ENCODE results near the gene ST3GAL3.
A peak's percentile ranks its signal among the peaks of the same experiment; 100 is the strongest.

The ST3GAL3 gene

DNA sequence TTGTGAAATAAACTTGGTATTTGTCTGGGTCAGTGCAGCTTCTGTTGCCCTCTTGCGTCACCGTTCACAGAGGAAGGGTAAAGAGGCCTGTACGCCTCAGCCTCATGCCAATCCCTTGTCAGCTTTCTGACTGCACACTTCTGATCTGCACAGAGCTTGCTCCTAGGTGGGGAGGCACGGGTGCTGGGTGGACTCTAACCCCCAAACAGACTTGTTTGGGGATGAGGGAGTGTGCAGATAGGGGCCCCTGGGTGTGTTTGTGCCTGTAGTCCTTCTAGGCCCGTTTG is 270.9 kb downstream of the ST3GAL3 start:
- DNase-seq (ENCODE audit: low read depth in 4 of 4, low spot score in 1 of 4) = no peak

DNA sequence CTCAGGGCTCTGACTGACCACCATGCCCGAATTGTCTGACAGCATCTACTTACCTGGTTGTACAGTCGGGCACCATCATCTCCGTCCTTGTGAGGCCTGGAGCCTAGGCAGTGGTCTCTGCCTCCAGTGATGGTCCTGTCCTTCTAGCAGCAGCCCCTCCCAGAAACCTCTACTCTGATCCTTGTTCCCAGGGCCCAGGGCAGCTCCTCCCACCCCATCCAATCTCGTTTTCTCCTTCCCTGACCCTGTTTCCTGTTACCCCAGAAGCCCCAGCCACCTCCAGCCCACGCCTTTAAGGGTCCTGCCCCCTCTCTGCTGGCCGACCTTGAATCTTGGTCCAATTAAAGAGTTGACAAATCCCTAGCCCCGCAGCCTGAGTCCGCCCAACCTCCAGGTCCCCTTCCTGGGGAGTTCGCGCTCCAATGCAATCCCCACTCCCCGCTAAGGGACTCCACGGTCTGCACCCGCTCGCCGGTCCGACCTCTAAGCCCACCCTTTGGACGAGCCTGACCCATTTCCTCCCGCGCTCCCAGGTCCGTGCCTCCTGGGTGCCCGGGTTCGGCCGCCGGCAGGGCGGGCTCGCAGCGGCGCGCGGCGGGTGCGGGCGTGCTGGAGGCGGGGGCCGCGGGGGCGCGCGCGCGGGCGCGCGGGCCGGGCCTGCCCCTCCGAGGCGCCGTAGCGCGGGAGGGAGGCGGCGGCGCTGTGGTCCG is 271.4 kb downstream of the ST3GAL3 start, which contains the start of gene B4GALT2:
B4GALT2 (plus strand) TSS at position 660 of the 710 bp plus-strand sequence. CDS start 1,951 bp downstream, outside the sequence.
- peak in 1 of 4 experiments; percentile 28 for DNase-seq (ENCODE audit: low read depth in 4 of 4, low spot score in 1 of 4)

DNA sequence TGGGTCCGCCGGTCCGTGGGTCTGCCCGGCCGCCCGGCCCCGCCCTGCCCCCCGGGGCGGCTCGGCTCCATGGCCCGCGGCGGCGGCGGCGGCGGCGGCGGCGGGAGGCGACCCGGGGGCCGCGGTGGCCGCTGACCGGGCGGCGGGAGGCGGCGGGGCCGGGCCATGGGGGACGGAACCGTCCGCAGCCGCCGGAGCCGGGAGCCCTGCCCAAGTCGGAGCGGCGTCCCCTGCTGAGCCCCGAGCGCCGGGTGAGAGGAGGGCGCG is 271.9 kb downstream of the ST3GAL3 start:
- DNase-seq (ENCODE audit: low read depth in 4 of 4, low spot score in 1 of 4) = no peak

DNA sequence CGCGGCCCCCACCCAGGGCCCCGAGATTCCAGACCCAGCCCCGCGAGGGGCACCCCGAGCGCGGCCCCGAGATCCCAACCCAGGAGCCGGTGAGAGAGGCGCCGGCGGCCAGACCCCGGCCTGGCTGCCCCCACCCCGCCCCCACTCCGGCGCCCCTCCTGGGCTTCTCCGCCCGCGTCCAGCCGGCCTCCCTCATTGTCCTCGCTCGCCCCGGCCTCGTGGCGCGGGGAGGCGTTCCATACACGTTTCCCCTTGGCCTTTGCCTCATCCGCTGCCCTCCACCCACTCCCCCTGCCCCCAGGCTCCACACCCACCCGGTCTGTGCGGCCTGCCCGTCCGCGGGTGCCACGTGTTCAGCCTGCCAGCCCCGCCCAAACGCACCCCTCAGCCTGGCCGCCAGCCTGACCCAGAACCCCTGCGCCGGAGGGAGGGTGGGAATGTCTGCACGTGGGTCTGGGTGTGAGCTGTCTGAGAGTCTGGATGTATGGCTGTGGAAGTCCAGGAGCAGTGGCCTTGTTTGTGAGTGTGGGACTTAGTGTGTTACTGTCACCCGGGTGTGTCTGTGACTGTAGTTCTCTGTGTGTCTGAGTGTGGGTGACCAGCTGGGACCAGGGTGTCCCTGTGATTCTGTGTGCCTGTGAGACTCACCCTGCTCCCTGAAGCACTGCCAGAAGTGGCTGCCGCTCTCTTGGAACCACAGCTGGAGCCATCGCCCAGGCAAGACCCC is 272.4 kb downstream of the ST3GAL3 start:
- peak in 1 of 4 experiments; percentile 18 for DNase-seq (ENCODE audit: low read depth in 4 of 4, low spot score in 1 of 4)

DNA sequence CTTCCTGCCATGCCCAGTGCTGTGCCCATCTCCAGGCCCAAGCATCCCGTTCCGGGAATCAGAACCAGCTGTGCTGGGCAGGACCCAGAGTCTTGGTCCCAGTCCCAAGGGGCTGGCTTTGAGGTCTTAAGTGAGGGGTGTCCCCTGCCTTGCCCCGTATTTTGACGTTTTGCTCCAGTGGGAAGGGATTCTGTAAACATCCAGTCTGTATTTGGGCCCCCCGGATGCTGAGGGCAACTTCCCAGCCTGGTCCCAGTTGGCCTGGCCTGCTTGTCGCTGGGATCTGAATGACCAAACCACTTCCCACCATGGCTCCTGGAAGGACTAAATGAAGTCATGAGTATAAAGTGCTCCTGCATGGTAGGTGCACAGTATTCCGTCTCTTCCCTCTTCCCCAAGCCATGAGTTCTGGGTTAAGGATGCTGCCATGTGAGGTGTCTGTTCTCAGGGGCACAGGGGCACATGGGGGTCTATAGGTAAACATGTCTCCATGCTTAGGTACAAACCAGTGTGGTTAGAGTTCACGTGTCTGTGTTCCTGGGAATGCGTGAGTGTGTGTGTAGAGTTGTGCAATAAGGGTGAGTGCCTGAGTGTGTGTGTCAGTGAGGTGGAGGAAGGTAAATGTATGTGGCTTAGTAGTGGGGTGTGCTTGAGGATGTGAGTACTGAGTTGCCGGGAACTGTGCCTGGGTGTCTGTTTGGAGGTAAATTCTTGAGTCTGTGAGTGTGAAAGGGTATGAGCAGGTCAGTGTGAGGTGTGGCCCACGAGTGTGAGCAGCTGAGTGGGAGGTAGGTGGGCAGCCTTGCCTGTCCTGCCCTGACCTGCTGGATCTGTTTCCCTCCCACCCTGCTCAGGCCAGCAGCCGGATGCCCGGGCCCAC is 273.2 kb downstream of the ST3GAL3 start:
- DNase-seq (ENCODE audit: low read depth in 4 of 4, low spot score in 1 of 4) = no peak

Data from stimulated activated CD4-positive, alpha-beta T cell treated with anti-CD3 and anti-CD28 coated beads, Interleukin-1b, Interleukin-23, amount 100 ng/mL, for 24 hours (primary cell).